BE2C (cell line): ENCODE measurements around the gene NUP160.
"Not testable (repeated sequence)": the region's sequence is repeated elsewhere in the genome, so short reads cannot be mapped to it uniquely, and the experiment has no call there.

Source experiments
- DNase-seq: peaks from one replicate; pipeline ENCODE4 v3.0.0-alpha.2; 2020
- H3K27me3 ChIP-seq: fragments of 250-450 bp; sonication (Bioruptor Pico); 2 replicates; pipeline ENCODE4 v1.5.1; 2020; ENCODE audit warnings: mild to moderate bottlenecking
- H3K36me3 ChIP-seq: fragments of 250-450 bp; sonication (Bioruptor Pico); 2 replicates; pipeline ENCODE4 v1.5.1; 2020; ENCODE audit warnings: mild to moderate bottlenecking
- H3K4me1 ChIP-seq: fragments of 250-450 bp; sonication (Bioruptor Pico); 2 replicates; pipeline ENCODE4 v1.5.1; 2020
- H3K4me3 ChIP-seq: 2 replicates; pipeline ENCODE4 v1.5.1; 2011; ENCODE audit warnings: low read depth, low read length
- H3K9me3 ChIP-seq: fragments of 250-450 bp; sonication (Bioruptor Pico); 2 replicates; pipeline ENCODE4 v1.5.1; 2020
- TF ChIP-seq, protein P1 (sequence below): IDR thresholded peaks from 2 replicates; pipeline ENCODE4 v1.5.1; 2012; ENCODE audit warnings: mild to moderate bottlenecking, low read depth, low read length

Gene NUP160

GRCh38 chr11:47786373-47786772 is 61.8 kb downstream of the NUP160 start:
- Histone ChIP-seq H3K9me3 (no peaks in the 10 kb centered on the region), H3K27me3 (no peaks in the 10 kb centered on the region), H3K4me3 (no peak overlapping the region), H3K36me3 (peaks cover 18% of the 10 kb centered on the region), H3K4me1 (no peaks in the 10 kb centered on the region)
- TF ChIP-seq, protein P1, sequence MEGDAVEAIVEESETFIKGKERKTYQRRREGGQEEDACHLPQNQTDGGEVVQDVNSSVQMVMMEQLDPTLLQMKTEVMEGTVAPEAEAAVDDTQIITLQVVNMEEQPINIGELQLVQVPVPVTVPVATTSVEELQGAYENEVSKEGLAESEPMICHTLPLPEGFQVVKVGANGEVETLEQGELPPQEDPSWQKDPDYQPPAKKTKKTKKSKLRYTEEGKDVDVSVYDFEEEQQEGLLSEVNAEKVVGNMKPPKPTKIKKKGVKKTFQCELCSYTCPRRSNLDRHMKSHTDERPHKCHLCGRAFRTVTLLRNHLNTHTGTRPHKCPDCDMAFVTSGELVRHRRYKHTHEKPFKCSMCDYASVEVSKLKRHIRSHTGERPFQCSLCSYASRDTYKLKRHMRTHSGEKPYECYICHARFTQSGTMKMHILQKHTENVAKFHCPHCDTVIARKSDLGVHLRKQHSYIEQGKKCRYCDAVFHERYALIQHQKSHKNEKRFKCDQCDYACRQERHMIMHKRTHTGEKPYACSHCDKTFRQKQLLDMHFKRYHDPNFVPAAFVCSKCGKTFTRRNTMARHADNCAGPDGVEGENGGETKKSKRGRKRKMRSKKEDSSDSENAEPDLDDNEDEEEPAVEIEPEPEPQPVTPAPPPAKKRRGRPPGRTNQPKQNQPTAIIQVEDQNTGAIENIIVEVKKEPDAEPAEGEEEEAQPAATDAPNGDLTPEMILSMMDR, result no peak
- peak; percentile 24 for DNase-seq

DNA sequence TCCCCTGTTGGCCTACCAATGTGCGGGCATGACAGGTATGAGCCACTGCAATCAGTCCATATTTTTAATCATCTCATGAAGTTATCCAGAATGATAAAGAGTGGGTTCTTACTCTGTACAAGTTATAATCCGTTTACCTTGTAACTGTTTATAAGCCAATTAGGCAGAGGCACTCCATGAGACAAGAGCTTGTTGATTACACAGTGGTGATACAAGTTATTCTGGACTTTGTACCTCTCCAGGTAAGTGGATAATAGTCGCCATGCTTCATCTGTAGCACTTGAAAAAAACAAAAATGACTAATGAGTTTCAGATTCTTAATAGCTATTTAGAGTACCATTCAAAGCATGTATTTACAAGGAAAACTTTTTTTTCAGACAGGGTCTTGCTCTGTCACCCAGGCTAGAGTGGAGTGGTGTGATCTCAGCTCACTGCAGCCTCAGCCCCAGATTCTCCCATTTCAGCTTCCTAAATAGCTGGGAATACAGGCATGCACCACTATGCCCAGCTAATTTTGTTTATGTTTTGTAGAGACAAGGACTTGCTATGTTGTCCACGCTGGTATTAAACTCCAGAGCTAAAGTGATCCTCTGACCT is 63.3 kb downstream of the NUP160 start:
- H3K4me3 ChIP-seq, result no peak overlapping the region
- H3K27me3 ChIP-seq, result no peaks in the 10 kb centered on the region
- no peaks in the 10 kb centered on the region for H3K4me1 ChIP-seq
- DNase-seq, result no peak
- no peaks in the 10 kb centered on the region for H3K9me3 ChIP-seq
- TF ChIP-seq, protein P1, result no peak
- H3K36me3 ChIP-seq, result peaks cover 9% of the 10 kb centered on the region; the same call in 1 of the 2 replicates

- TF ChIP-seq, protein P1, result no peak
- no peak overlapping the region for H3K4me3 ChIP-seq
- peaks cover 9% of the 10 kb centered on the region; the same call in 1 of the 2 replicates for H3K36me3 ChIP-seq
- no peak for DNase-seq
- no peaks in the 10 kb centered on the region for H3K9me3 ChIP-seq
- no peaks in the 10 kb centered on the region for H3K27me3 ChIP-seq
- H3K4me1 ChIP-seq, result no peaks in the 10 kb centered on the region
Observed at GRCh38 chr11:47783087-47783610, 65.0 kb downstream of the NUP160 start.

DNA sequence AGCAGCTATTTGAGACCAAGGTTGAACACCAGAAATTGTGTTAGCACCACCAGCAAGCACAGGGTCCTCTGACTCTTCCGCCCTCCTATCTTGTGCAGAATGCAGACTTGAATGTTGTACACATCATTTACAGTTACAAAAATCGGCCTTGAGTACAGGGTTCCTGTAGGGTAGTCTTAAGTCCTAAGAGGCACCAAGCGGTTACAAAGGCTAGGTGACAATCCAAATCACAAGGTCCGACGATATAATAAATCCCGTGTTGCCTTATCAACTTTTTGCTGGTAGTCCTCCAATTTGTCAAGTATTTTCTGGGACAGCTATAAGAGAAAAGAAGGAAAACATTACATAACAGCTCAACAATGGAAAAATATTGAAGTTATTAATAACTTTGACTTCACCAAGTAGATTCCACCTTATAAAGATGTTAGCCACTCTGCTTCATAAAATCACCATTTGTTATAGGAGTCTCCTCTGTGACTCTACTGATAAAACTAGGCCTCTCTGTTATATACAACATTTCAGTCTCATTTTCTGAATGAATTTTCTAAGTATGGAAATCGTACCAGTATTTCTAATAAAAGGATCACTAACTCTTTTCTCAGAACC is 69.2 kb downstream of the NUP160 start:
- Histone ChIP-seq H3K4me1 (no peaks in the 10 kb centered on the region), H3K27me3 (no peaks in the 10 kb centered on the region), H3K4me3 (no peak overlapping the region), H3K9me3 (no peaks in the 10 kb centered on the region), H3K36me3 (0 out of 2 replicates have a peak, but pooled peaks cover under 1% of the 10 kb centered on the region)
- TF ChIP-seq, protein P1, result no peak
- DNase-seq, result no peak

DNA sequence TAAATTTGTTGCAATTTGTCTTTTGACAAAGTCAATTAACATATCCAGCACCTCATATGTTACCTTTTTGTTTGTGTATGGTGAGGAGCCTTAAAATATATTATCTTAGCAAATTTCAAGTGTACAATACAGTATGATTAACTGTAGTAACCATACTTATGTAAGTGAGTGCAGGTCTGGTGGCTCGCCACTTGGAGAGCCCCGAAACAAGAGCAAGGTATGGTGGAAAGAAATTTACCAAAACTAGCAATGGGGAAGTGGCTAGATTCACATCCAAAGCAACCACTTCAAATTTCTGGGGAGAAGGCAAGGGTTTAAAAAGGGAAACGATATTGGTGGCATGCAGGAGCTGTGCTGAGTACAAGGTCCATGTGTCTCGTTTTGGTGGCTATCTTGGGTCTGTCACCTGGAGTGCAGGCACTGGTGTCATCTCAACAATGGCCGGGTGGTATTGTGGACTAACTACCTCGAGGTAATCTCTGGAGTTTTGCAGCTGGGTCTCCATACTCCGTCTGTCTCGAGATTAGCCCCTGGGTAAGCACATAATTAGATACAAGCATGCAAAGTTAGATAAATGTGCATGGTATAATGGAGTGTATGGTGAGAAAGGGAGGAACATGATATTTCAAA is 72.8 kb downstream of the NUP160 start:
- no peak for DNase-seq
- H3K9me3 ChIP-seq, result no peaks in the 10 kb centered on the region
- no peaks in the 10 kb centered on the region for H3K27me3 ChIP-seq
- H3K4me3 ChIP-seq, result no peak overlapping the region
- H3K36me3 ChIP-seq, result no peaks in the 10 kb centered on the region
- TF ChIP-seq, protein P1, result no peak
- no peaks in the 10 kb centered on the region for H3K4me1 ChIP-seq

DNA sequence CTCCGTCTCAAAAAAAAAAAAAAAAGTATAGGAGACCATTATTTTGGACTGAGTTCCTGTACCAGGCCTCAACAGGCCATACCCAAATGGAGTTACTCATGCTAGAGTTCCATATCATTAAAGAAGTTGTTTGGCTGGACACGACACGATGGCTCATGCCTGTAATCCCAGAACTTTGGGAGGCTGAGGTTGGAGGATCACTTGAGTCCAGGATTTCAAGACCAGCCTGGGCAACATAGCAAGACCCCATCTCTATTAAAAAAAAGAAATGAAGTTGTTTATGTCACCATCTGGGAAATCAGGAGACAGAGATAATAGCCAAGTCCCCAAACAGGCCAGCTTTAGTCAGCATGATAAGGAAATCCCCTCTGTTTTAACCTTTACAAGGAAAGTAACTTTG is 74.3 kb downstream of the NUP160 start:
- Histone ChIP-seq H3K27me3 (no peaks in the 10 kb centered on the region), H3K9me3 (no peaks in the 10 kb centered on the region), H3K4me3 (no peak overlapping the region), H3K4me1 (no peaks in the 10 kb centered on the region), H3K36me3 (no peaks in the 10 kb centered on the region)
- no peak for DNase-seq
- TF ChIP-seq, protein P1, result no peak

- not testable (repeated sequence) for H3K9me3 ChIP-seq, H3K27me3 ChIP-seq, H3K36me3 ChIP-seq
Observed at GRCh38 chr11:47769556-47769955, 78.6 kb downstream of the NUP160 start.

More at GRCh38 chr11:47769556-47769955, 78.6 kb downstream of the NUP160 start:
- not testable (repeated sequence) for H3K4me3 ChIP-seq, DNase-seq, H3K4me1 ChIP-seq
